ENCODE measurements around the gene ACAD11. TPM values are rescaled to one million over a fixed set of nuclear protein-coding genes. Genes with fewer than 3 reads are reported as not detected.

Gene ACAD11
- total RNA-seq, 2 experiments from 2014 or later = 11.8 to 13.0 TPM

- Mint-ChIP-seq H3K4me3 (peak overlapping the region; percentile 92), H3K27ac (peak overlapping the region; percentile 98), H3K36me3 (ENCODE audit: low read depth) (peaks cover 13% of the 10 kb centered on the region), H3K4me1 (peaks cover 54% of the 10 kb centered on the region), H3K9me3 (no peaks in the 10 kb centered on the region), H3K27me3 (no peaks in the 10 kb centered on the region)
- ChIA-PET CTCF (interaction anchor here (1.2 to 1.4 kb wide), 3 partner anchors 11 to 128 kb away, joined by 3 read pairs; no protein-coding TSS in a partner anchor), POLR2A (interaction anchor here (0.6 kb wide), 1 partner anchor 10 kb away, joined by 3 read pairs; no protein-coding TSS in a partner anchor)
- DNase-seq = no peak
Observed at GRCh38 chr3:132661101-132661500, 1.5 kb upstream of the ACAD11 start.

DNA sequence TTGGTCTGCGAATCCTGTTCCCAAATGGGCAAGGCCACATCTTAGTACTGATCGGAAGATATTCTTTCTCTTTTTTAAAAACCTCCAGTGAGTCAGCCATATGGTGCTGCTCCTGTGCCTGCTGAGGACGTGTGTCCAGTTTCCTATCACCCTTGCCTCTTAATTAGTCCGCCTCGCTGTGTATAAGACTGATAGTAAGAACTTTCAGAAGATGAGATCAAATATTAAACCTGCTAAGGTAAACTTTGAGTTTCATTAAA, 1.1 kb upstream of the ACAD11 start:
- Mint-ChIP-seq H3K4me3 (peak overlapping the region; percentile 92), H3K27ac (peak overlapping the region; percentile 98), H3K4me1 (peaks cover 54% of the 10 kb centered on the region), H3K9me3 (no peaks in the 10 kb centered on the region), H3K36me3 (ENCODE audit: low read depth) (peaks cover 11% of the 10 kb centered on the region), H3K27me3 (no peaks in the 10 kb centered on the region)
- POLR2A ChIA-PET = interaction anchor here (0.6 kb wide), 1 partner anchor 10 kb away, joined by 3 read pairs; no protein-coding TSS in a partner anchor
- CTCF ChIA-PET = interaction anchor here (1.2 to 1.4 kb wide), 3 partner anchors 12 to 128 kb away, joined by 3 read pairs; no protein-coding TSS in a partner anchor
- no peak for DNase-seq

DNA sequence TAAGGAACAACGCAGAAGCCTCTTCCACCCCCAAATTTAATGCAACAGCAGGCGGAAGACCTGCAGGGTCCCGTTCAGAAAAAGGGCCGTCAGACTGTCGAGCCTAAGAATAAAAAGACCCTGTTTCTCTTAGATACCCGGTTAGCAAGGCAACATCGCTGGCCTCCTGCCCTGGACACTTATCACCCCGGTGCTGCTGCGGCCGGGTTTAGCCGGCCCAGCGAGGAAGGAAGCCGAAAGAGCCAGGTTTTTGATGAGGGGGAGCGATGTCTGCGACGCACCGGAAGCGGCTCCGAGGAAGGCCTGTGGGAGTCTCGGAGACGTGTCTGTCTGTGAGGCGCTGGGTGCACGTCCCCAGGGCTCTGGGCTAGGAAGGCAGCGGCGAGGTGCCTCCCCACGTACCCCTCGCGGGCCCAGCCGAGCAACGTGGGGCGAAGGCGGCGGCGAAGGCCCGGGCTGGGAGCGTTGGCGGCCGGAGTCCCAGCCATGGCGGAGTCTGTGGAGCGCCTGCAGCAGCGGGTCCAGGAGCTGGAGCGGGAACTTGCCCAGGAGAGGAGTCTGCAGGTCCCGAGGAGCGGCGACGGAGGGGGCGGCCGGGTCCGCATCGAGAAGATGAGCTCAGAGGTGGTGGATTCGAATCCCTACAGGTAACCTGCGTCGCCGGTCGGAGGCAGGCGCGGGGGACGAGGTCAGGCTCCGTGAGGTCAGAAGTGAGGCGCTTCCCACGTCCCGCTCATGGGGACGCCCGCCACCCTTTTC, 622 bp upstream of the ACAD11 start, which contains the start of gene UBA5:
TSS of gene UBA5 (plus strand) at position 278 of the 759 bp plus-strand sequence. CDS start at position 487, 209 bp downstream.
- Mint-ChIP-seq H3K36me3 (ENCODE audit: low read depth) (peaks cover 11% of the 10 kb centered on the region), H3K27ac (peak within 1 kb of the TSS; percentile 98), H3K4me3 (peak within 1 kb of the TSS; percentile 92), H3K9me3 (no peaks in the 10 kb centered on the region), H3K27me3 (no peaks in the 10 kb centered on the region), H3K4me1 (peaks cover 54% of the 10 kb centered on the region)
- POLR2A ChIA-PET = interaction anchor here (0.6 kb wide), 1 partner anchor 11 kb away, joined by 3 read pairs; no protein-coding TSS in a partner anchor
- DNase-seq = peak; percentile 77
- CTCF ChIA-PET = interaction anchor here (1.2 to 1.4 kb wide), 3 partner anchors 12 to 127 kb away, joined by 3 read pairs; no protein-coding TSS in a partner anchor

DNA sequence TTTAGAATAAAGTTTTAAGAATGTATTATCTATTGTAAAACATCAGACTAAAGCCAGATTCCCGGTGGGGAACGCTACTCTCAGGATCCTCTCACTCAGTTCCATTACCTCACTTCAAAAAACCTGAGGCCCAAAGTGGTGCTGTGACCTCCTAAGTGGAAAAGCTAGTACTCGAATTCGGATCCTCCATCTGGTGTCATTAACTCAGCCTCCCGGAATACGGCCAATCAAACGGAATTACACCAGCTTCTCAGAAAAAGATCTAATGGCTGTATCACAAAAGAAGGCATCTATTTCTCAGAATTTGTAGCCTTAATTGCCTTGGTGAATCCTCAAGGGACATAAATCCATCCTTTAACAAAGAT, 627 bp downstream of the ACAD11 start:
- CTCF ChIA-PET = interaction anchor here (0.9 to 1.3 kb wide), 3 partner anchors 35 to 141 kb away, joined by 3 to 5 read pairs (median 3); no protein-coding TSS in a partner anchor
- no peaks in the 10 kb centered on the region for H3K9me3 Mint-ChIP-seq
- no peaks in the 10 kb centered on the region for H3K27me3 Mint-ChIP-seq
- H3K36me3 Mint-ChIP-seq (ENCODE audit: low read depth) = peaks cover 7% of the 10 kb centered on the region
- peak overlapping the region; percentile 92 for H3K4me3 Mint-ChIP-seq
- no peak for DNase-seq
- H3K27ac Mint-ChIP-seq = peak overlapping the region; percentile 98
- POLR2A ChIA-PET = no interaction called here
- H3K4me1 Mint-ChIP-seq = peaks cover 46% of the 10 kb centered on the region

DNA sequence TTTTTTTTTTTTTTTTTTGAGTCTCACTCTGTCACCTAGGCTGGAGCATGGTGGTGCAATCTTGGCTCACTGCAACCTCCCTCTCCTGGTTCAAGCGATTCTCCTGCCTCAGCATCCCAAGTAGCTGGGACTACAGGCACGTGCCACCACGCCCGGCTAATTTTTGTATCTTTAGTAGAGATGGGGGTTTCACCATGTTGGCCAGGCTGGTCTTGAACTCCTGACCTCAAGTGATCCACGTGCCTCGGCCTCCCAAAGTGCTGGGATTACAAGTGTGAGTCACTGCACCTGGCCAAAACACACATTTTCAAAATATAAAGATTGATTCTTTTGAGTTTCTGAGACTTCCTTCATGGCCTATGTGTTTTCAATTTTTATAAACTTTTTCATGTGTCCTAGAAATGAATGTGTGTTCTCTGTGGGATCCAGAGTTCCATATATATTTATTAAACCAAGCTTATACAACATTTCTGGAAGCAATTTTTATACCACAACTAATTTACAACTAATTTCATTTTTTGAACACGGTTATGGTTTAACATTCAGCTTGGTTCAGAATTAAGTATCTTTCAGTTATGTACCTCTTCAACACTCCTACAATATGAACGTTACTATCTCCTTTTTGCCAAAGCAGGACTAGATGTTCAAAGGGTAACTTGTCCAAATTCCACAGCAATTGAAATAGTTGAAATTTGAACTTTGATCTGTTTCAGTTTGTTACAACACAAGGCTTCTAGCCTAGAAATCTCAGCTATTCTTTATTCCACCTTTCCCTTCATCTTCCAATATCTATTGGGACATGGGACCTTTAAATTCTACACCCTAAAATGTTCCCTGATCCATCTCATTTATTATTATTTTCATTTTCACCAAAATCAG, 1.5 kb downstream of the ACAD11 start:
- Mint-ChIP-seq H3K36me3 (ENCODE audit: low read depth) (peaks cover 2% of the 10 kb centered on the region), H3K27me3 (no peaks in the 10 kb centered on the region), H3K4me3 (peak overlapping the region; percentile 92), H3K27ac (no peak overlapping the region), H3K9me3 (no peaks in the 10 kb centered on the region), H3K4me1 (peaks cover 38% of the 10 kb centered on the region)
- CTCF ChIA-PET = interaction anchor here (0.6 to 1.3 kb wide), 5 partner anchors 28 to 140 kb away, joined by 3 to 5 read pairs (median 3); no protein-coding TSS in a partner anchor
- DNase-seq = no peak
- POLR2A ChIA-PET = no interaction called here

GRCh38 chr3:132655471-132655870, 4.1 kb downstream of the ACAD11 start:
- ChIA-PET POLR2A (no interaction called here), CTCF (no interaction called here)
- Mint-ChIP-seq H3K9me3 (no peaks in the 10 kb centered on the region), H3K4me1 (peaks cover 20% of the 10 kb centered on the region), H3K4me3 (no peak overlapping the region), H3K36me3 (ENCODE audit: low read depth) (peaks cover 2% of the 10 kb centered on the region), H3K27me3 (no peaks in the 10 kb centered on the region), H3K27ac (no peak overlapping the region)
- no peak for DNase-seq

DNA sequence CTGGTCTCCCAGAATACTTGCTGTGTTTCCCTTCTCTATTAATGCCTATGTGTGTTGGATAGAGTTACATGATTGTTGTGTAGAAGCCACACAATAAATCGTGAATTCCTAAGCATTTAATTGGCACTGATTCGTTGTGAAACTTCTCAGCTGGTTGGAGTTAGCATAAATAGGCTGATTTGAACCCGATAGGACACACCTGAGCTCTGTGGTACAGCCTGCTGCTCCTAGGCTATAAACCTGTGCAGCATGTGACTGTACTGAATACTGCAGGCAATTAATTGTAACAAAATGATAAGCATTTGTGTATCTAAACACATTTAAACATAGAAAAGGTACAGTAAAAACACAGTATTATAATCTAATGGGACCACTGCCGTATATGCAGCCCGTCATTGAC, 4.9 kb downstream of the ACAD11 start:
- Mint-ChIP-seq H3K4me3 (no peak overlapping the region), H3K27ac (no peak overlapping the region), H3K36me3 (ENCODE audit: low read depth) (no peaks in the 10 kb centered on the region), H3K27me3 (no peaks in the 10 kb centered on the region), H3K4me1 (peaks cover 20% of the 10 kb centered on the region), H3K9me3 (no peaks in the 10 kb centered on the region)
- POLR2A ChIA-PET = no interaction called here
- DNase-seq = no peak
- CTCF ChIA-PET = no interaction called here

GRCh38 chr3:132654190-132654589, 5.4 kb downstream of the ACAD11 start:
- POLR2A ChIA-PET = no interaction called here
- Mint-ChIP-seq H3K4me3 (no peak overlapping the region), H3K4me1 (peaks cover 19% of the 10 kb centered on the region), H3K9me3 (no peaks in the 10 kb centered on the region), H3K27me3 (no peaks in the 10 kb centered on the region), H3K36me3 (ENCODE audit: low read depth) (no peaks in the 10 kb centered on the region), H3K27ac (no peak overlapping the region)
- CTCF ChIA-PET = no interaction called here
- DNase-seq = no peak

GRCh38 chr3:132652640-132653270, 6.9 kb downstream of the ACAD11 start:
- CTCF ChIA-PET = interaction anchor here (0.6 to 1.9 kb wide), 4 partner anchors 10 to 1498 kb away, joined by 3 to 6 read pairs (median 4); partner anchors contain the start of gene DNAJC13
- H3K27me3 Mint-ChIP-seq = no peaks in the 10 kb centered on the region
- DNase-seq = no peak
- no peaks in the 10 kb centered on the region for H3K36me3 Mint-ChIP-seq (ENCODE audit: low read depth)
- no peak overlapping the region for H3K4me3 Mint-ChIP-seq
- no peak overlapping the region for H3K27ac Mint-ChIP-seq
- H3K4me1 Mint-ChIP-seq = peaks cover 7% of the 10 kb centered on the region
- no peaks in the 10 kb centered on the region for H3K9me3 Mint-ChIP-seq
- POLR2A ChIA-PET = no interaction called here

DNA sequence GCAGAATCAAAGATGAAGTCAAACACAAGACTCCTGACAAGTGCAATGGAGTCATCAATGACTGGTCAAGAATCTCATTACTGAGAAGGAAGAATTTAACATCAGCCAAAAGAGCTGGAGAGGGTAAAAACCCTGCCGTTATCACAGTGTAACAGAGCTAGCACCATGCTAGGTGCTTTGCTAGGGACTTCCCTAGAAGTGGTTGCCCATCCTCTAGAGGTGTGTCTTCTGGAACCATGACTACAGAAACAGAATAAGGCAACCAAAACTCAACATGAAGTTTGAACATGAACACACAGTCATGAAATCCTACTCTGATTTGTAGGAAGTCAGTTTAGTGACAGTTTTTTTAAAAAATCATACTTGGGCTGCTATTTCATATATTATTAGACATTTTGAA, 9.5 kb downstream of the ACAD11 start:
- CTCF ChIA-PET = interaction anchor here (0.7 kb wide), 1 partner anchor 738 kb away, joined by 3 read pairs; no protein-coding TSS in a partner anchor
- peaks cover 2% of the 10 kb centered on the region for H3K4me1 Mint-ChIP-seq
- no peak overlapping the region for H3K27ac Mint-ChIP-seq
- no peaks in the 10 kb centered on the region for H3K36me3 Mint-ChIP-seq (ENCODE audit: low read depth)
- DNase-seq = no peak
- no peaks in the 10 kb centered on the region for H3K9me3 Mint-ChIP-seq
- H3K27me3 Mint-ChIP-seq = no peaks in the 10 kb centered on the region
- POLR2A ChIA-PET = no interaction called here
- H3K4me3 Mint-ChIP-seq = no peak overlapping the region

GRCh38 chr3:132645058-132645457, 14.6 kb downstream of the ACAD11 start:
- H3K4me1 Mint-ChIP-seq = peaks cover 2% of the 10 kb centered on the region
- no peaks in the 10 kb centered on the region for H3K9me3 Mint-ChIP-seq
- H3K27ac Mint-ChIP-seq = no peak overlapping the region
- H3K4me3 Mint-ChIP-seq = no peak overlapping the region
- ChIA-PET POLR2A (no interaction called here), CTCF (interaction anchor here (0.8 kb wide), 1 partner anchor 92 kb away, joined by 4 read pairs; no protein-coding TSS in a partner anchor)
- H3K27me3 Mint-ChIP-seq = no peaks in the 10 kb centered on the region
- no peak for DNase-seq
- no peaks in the 10 kb centered on the region for H3K36me3 Mint-ChIP-seq (ENCODE audit: low read depth)

GRCh38 chr3:132643366-132643765, 16.2 kb downstream of the ACAD11 start:
- POLR2A ChIA-PET = no interaction called here
- Mint-ChIP-seq H3K27ac (no peak overlapping the region), H3K4me3 (no peak overlapping the region), H3K27me3 (no peaks in the 10 kb centered on the region), H3K9me3 (no peaks in the 10 kb centered on the region), H3K36me3 (ENCODE audit: low read depth) (no peaks in the 10 kb centered on the region), H3K4me1 (peaks cover 2% of the 10 kb centered on the region)
- CTCF ChIA-PET = interaction anchor here (1.2 to 3.6 kb wide), 5 partner anchors 9 to 113 kb away, joined by 3 to 16 read pairs (median 5); no protein-coding TSS in a partner anchor
- DNase-seq = no peak
